Upper lobe of right lung (tissue), 1 donor: ENCODE results near the gene MDH1B. TPM values are rescaled to one million over a fixed set of nuclear protein-coding genes. Genes with fewer than 3 reads are reported as not detected.
"Not testable (repeated sequence)": the region's sequence is repeated elsewhere in the genome, so short reads cannot be mapped to it uniquely, and the experiment has no call there.

Source experiments
- ATAC-seq: fragments of 200-7000 bp; cut with Tn5 transposase; one replicate; pipeline ENCODE4 v1.9.1; 2020; ENCODE audit warnings: mild to moderate bottlenecking, moderate library complexity
- DNase-seq: peaks from one replicate; pipeline ENCODE4 v3.0.0-alpha.2; 2020
- H3K27ac ChIP-seq: fragments of 200-600 bp; one replicate; pipeline ENCODE4 v1.8.0; 2022
- H3K27me3 ChIP-seq: fragments of 200-600 bp; one replicate; pipeline ENCODE4 v1.8.0; 2022; ENCODE audit warnings: mild to moderate bottlenecking
- H3K36me3 ChIP-seq: fragments of 200-600 bp; one replicate; pipeline ENCODE4 v1.8.0; 2022
- H3K4me1 ChIP-seq: fragments of 200-600 bp; one replicate; pipeline ENCODE4 v1.8.0; 2022
- H3K4me3 ChIP-seq: fragments of 200-600 bp; one replicate; pipeline ENCODE4 v1.8.0; 2022; ENCODE audit warnings: mild to moderate bottlenecking
- H3K9me3 ChIP-seq: fragments of 200-600 bp; one replicate; pipeline ENCODE4 v1.8.0; 2022
- intact Hi-C: fragments of 100-400 bp; cut with DNase I; formaldehyde crosslinking; loops from one replicate; pipeline ENCODE4 v1.11.0; 2022
- total RNA-seq: library from RNA; stranded (reverse); fragmentation: NEBNext Ultra II Directional; extraction: Animal tissue kit (Norgen Biotek cat#: 25700); gene quantifications from one replicate; pipeline ENCODE4 v1.2.1, GENCODE V29; 2021
- TF ChIP-seq, protein P1 (sequence below): fragments of 200-600 bp; IDR thresholded peaks from one replicate; pipeline ENCODE4 v1.8.0; 2022; ENCODE audit warnings: antibody characterized with exemption
- donor health status: DM: no; HTN: yes; CAD: no; lungs with severe emphysema.

The MDH1B gene
- total RNA-seq, 1 donor from 2014 or later: 0.26 TPM

DNA sequence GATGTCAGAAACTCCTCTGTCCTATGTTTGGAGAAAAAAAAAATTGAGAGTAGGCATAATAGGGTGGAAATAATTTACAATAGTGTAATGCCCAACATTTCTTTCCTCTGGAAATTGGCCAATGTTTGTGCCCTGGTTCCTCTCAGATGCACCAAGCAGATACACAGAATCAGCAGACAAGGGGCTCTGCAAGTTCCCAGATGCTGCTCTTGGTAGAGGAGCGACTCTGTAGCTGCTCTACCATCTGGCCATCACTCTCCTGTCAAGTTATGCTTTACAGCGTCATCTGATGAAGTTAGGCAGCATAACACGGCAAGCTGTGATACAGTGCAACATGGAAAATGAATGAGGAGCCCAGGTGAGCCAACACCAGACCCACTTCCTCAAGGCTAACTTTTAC is 48.5 kb downstream of the MDH1B start:
- TF ChIP-seq, protein P1, sequence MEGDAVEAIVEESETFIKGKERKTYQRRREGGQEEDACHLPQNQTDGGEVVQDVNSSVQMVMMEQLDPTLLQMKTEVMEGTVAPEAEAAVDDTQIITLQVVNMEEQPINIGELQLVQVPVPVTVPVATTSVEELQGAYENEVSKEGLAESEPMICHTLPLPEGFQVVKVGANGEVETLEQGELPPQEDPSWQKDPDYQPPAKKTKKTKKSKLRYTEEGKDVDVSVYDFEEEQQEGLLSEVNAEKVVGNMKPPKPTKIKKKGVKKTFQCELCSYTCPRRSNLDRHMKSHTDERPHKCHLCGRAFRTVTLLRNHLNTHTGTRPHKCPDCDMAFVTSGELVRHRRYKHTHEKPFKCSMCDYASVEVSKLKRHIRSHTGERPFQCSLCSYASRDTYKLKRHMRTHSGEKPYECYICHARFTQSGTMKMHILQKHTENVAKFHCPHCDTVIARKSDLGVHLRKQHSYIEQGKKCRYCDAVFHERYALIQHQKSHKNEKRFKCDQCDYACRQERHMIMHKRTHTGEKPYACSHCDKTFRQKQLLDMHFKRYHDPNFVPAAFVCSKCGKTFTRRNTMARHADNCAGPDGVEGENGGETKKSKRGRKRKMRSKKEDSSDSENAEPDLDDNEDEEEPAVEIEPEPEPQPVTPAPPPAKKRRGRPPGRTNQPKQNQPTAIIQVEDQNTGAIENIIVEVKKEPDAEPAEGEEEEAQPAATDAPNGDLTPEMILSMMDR: no peak
- no peak for DNase-seq
- no peaks in the 10 kb centered on the region for H3K9me3 ChIP-seq
- no peaks in the 10 kb centered on the region for H3K4me1 ChIP-seq
- H3K27ac ChIP-seq: no peak overlapping the region
- no peak overlapping the region for H3K4me3 ChIP-seq
- ATAC-seq: no peak
- no peaks in the 10 kb centered on the region for H3K27me3 ChIP-seq
- intact Hi-C loops: no loop called here
- no peaks in the 10 kb centered on the region for H3K36me3 ChIP-seq

DNA sequence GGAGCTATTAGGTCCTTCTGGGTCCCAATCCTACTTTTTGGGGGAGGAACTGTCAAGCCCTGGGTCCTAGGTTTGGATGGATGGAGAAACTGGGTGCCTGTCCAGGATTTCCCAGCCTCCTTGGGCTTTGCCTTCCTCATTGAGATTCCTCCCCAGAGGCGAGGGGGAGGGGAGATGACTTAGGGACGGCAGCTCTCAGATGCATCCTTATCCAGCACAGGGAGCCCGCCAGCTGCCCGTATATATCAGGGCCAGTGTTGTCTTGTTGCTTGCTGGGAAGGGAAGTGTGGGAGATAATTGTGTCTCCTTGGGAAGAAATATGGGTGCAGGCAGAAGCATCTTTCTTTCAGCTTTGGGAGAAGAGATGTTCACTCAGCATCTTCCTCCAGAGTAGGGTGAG is 49.9 kb downstream of the MDH1B start:
- H3K36me3 ChIP-seq, DNase-seq, H3K4me1 ChIP-seq, H3K9me3 ChIP-seq, ATAC-seq, intact Hi-C loops, H3K27ac ChIP-seq, H3K4me3 ChIP-seq, H3K27me3 ChIP-seq: not testable (repeated sequence)

DNA sequence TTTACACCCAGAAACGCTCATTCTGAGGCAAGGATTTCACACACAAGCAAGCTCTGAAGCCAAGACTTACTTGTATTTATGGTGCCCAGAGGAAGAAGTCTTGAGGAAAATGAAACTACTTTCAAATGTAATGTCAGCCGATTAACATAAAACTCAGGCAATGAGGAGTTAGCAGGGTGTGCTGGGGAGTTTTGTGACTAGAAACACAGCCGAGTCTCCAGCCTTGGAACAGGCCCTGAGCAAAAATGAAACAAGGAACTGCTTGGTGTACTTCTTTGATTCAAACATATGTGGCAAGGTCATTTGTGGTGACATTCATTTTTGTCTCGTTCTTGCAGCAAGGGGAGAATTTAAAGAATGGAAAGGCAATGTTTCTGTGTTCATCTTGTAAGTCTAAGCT is 51.4 kb downstream of the MDH1B start:
- DNase-seq (no peak), ATAC-seq (peak; percentile 53)
- intact Hi-C loops: no loop called here
- H3K27me3 ChIP-seq: no peaks in the 10 kb centered on the region
- H3K9me3 ChIP-seq: no peaks in the 10 kb centered on the region
- H3K4me3 ChIP-seq: no peak overlapping the region
- no peaks in the 10 kb centered on the region for H3K36me3 ChIP-seq
- H3K4me1 ChIP-seq: no peaks in the 10 kb centered on the region
- TF ChIP-seq, protein P1: no peak
- no peak overlapping the region for H3K27ac ChIP-seq

DNA sequence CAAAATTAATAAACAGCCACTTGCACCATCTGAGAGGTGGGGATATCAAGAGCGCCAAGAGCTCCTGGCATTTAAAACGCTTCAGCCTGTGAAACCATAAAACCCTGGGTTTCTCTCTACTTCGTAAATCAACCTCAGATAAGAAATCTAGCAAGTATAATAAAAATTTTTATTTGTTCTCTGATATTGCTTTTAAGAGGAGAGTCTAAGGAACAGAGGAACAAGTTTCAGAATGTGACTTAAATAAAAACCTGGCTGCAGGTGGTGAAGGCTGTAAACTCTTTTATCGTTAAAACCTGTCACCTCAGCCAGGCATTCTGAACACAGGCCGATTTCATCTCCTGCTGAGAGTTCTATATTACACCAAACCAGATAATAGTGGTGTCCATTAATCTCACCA is 56.8 kb downstream of the MDH1B start:
- ATAC-seq (no peak), DNase-seq (no peak)
- Histone ChIP-seq H3K4me3 (no peak overlapping the region), H3K9me3 (no peaks in the 10 kb centered on the region), H3K4me1 (no peaks in the 10 kb centered on the region), H3K27ac (no peak overlapping the region), H3K36me3 (no peaks in the 10 kb centered on the region), H3K27me3 (no peaks in the 10 kb centered on the region)
- intact Hi-C loops: no loop called here
- TF ChIP-seq, protein P1: no peak

DNA sequence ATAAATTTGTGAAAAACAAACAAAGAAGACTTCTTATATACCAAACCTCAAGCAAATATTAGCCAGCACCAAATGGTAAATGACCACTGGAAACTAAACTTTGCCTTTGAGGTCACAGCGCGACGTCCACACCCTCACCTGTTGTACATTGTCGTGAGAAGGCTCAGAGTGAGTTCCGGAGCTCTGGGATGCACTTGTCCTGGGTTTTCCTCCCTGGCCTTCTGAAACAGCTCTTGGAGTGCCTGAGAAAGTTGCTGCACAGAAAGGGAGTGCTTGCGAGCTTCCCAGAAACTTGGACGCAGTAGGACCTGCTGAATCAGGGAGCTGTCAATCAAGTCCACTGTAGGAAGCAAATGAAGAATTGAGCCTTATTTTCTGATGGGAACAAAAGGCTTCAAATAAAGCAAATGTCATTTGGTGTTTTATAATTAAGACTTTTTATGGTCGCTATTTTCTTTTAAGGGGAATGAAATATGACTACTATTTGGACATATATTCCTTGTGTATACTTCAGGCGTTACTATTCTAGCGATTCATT is 57.9 kb downstream of the MDH1B start:
- Histone ChIP-seq H3K4me3 (no peak overlapping the region), H3K27ac (no peak overlapping the region), H3K36me3 (no peaks in the 10 kb centered on the region), H3K9me3 (no peaks in the 10 kb centered on the region), H3K4me1 (no peaks in the 10 kb centered on the region), H3K27me3 (no peaks in the 10 kb centered on the region)
- DNase-seq (no peak), ATAC-seq (no peak)
- TF ChIP-seq, protein P1: no peak
- intact Hi-C loops: no loop called here

DNA sequence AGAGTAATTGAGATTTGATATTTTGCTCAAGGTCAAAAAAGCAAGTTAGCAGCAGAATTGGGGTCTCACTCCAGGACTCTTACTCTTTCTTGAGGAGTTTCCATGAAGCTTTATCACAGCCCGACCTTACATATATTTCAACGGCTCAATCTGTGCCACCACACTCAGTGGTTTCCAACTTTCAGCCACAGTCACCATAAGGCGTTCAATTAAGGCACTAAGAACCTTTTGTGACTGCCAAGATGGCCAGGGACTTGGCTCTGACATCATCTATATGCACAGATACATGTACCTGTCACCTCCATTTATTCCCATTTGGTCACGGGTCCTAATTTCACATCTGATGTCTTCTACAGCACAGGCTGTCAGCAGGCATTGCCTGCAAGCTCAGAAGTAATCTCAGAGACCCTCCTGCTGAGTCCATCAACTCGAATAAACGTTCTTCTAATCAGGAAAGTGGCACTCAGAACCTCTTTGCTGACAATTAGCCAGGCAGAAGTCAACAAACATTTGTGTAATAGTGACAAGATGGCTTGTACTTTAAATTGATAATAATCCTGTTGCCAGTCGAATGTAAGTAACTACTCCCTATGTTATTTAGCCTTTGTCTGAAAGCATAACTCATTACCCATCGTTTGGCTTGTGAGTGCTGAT is 63.0 kb downstream of the MDH1B start:
- Histone ChIP-seq H3K4me1 (no peaks in the 10 kb centered on the region), H3K9me3 (no peaks in the 10 kb centered on the region), H3K27me3 (no peaks in the 10 kb centered on the region), H3K27ac (no peak overlapping the region), H3K4me3 (no peak overlapping the region), H3K36me3 (no peaks in the 10 kb centered on the region)
- intact Hi-C loops: no loop called here
- DNase-seq (no peak), ATAC-seq (no peak)
- TF ChIP-seq, protein P1: no peak
